ENCODE data around the gene COMMD10. TPM values are rescaled to one million over a fixed set of nuclear protein-coding genes. Genes with fewer than 3 reads are reported as not detected.

COMMD10 gene
- total RNA-seq, 2 experiments from 2014 or later, result 16.7 to 20.8 TPM

DNA sequence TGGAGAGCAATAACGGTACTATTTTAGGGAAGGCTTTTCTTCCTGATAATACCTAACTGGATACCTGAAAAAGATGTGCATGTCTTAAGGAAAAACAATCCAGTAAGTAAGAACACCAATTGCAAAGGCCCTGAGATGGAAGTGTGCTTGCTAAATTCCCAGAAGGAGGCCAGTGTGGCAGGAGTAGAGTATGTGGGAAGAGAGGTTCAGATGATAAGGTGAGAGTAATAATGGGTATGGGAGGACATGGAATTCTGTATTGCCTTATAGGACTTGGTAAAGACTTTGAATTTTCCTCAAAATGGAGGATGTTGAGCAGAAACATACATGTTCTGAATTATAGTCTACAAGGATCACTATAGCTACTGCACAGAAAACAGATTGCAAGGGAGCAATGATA, 89.3 kb downstream of the COMMD10 start:
- H3K9me3 Mint-ChIP-seq, result peaks cover 13% of the 10 kb centered on the region
- intact Hi-C loops (cut with micrococcal nuclease), result no loop called here
- POLR2A ChIA-PET, result no interaction called here

DNA sequence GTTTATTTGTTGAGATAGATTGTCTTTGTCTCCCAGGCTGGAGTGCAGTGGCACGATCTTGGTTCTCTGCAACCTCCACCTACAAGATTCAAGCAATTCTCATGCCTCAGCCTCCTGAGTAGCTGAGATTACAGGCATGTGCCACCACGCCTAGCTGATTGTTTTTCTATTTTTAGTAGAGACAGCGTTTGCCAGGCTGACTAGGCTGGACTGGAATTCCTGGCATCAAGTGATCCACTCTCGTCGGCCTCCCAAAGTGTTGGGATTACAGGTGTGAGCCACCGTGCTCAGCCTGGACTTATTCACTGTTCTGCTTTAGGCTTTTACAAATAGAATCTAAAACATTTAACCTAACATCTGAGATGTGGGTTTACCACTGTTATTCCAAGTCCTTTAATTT, 91.3 kb downstream of the COMMD10 start:
- H3K27ac Mint-ChIP-seq, result no peak overlapping the region
- no peaks in the 10 kb centered on the region for H3K27me3 Mint-ChIP-seq

More for the DNA sequence above, 89.3 kb downstream of the COMMD10 start:
- no peaks in the 10 kb centered on the region for H3K27me3 Mint-ChIP-seq
- TF ChIP-seq, protein P1, sequence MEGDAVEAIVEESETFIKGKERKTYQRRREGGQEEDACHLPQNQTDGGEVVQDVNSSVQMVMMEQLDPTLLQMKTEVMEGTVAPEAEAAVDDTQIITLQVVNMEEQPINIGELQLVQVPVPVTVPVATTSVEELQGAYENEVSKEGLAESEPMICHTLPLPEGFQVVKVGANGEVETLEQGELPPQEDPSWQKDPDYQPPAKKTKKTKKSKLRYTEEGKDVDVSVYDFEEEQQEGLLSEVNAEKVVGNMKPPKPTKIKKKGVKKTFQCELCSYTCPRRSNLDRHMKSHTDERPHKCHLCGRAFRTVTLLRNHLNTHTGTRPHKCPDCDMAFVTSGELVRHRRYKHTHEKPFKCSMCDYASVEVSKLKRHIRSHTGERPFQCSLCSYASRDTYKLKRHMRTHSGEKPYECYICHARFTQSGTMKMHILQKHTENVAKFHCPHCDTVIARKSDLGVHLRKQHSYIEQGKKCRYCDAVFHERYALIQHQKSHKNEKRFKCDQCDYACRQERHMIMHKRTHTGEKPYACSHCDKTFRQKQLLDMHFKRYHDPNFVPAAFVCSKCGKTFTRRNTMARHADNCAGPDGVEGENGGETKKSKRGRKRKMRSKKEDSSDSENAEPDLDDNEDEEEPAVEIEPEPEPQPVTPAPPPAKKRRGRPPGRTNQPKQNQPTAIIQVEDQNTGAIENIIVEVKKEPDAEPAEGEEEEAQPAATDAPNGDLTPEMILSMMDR (IDR thresholded peaks at IDR 0.05), result no peak
- no peak overlapping the region for H3K4me3 Mint-ChIP-seq
- no peak for ATAC-seq
- peaks cover 13% of the 10 kb centered on the region for H3K36me3 Mint-ChIP-seq (ENCODE audit: low read depth)
- CTCF ChIA-PET, result no interaction called here
- no peak overlapping the region for H3K27ac Mint-ChIP-seq
- H3K4me1 Mint-ChIP-seq (ENCODE audit: low read depth), result no peaks in the 10 kb centered on the region
- no peak for DNase-seq

DNA sequence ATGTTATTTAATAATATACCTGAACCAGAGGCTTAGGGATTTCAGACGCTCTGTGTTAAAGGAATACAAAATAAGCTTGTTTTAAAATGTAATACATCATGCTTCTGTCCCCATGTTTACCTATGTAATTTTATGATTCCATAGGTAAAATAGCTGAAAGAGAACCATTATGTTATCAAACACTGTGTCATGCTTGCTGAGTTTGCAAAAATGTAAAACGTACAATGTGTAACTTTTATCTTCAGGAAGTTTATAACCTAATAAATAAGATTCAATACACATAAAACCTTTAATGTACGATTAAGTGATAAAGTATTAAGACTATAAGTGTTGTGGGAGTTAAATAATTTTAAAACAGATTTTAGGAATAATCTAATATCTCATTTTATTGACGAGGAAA, 94.1 kb downstream of the COMMD10 start:
- no peak overlapping the region for H3K27ac Mint-ChIP-seq
- POLR2A ChIA-PET, result no interaction called here
- H3K36me3 Mint-ChIP-seq (ENCODE audit: low read depth), result peaks cover 10% of the 10 kb centered on the region

More for the DNA sequence above, 91.3 kb downstream of the COMMD10 start:
- ATAC-seq (no peak), DNase-seq (no peak)
- intact Hi-C loops (cut with micrococcal nuclease), result no loop called here
- POLR2A ChIA-PET, result no interaction called here
- no peaks in the 10 kb centered on the region for H3K4me1 Mint-ChIP-seq (ENCODE audit: low read depth)
- H3K9me3 Mint-ChIP-seq, result peaks cover 5% of the 10 kb centered on the region
- CTCF ChIA-PET, result no interaction called here
- TF ChIP-seq, protein P1 (IDR thresholded peaks at IDR 0.05), result no peak
- no peak overlapping the region for H3K4me3 Mint-ChIP-seq
- H3K36me3 Mint-ChIP-seq (ENCODE audit: low read depth), result peaks cover 10% of the 10 kb centered on the region

DNA sequence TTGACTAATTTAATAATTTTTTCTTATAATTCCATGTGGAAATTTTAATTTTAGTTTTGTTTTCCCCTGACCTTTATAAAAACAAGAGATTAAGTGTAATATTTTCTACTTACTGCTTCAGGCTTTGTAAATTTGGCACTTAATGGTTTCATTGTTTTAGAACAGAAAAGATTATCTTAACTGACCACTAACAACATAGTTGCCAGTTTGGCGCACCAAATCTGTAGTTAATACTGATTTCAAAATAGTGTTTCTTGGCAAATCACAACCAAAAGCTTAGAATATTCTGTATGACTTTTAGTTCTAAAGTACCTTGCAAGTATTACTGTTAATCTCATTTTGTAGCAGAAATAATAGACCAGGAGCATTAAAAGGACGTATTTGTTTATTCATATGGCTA, 124.3 kb downstream of the COMMD10 start:
- DNase-seq, result no peak
- ATAC-seq, result no peak
- Mint-ChIP-seq H3K27me3 (no peaks in the 10 kb centered on the region), H3K4me1 (ENCODE audit: low read depth) (no peaks in the 10 kb centered on the region), H3K36me3 (ENCODE audit: low read depth) (no peaks in the 10 kb centered on the region), H3K9me3 (no peaks in the 10 kb centered on the region), H3K4me3 (no peak overlapping the region), H3K27ac (no peak overlapping the region)
- TF ChIP-seq, protein P1 (IDR thresholded peaks at IDR 0.05), result no peak
- ChIA-PET POLR2A (no interaction called here), CTCF (no interaction called here)
- intact Hi-C loops (cut with micrococcal nuclease), result no loop called here

More for the DNA sequence above, 94.1 kb downstream of the COMMD10 start:
- no peak for ATAC-seq
- no peak for DNase-seq
- H3K9me3 Mint-ChIP-seq, result peaks cover 4% of the 10 kb centered on the region
- CTCF ChIA-PET, result no interaction called here
- H3K27me3 Mint-ChIP-seq, result no peaks in the 10 kb centered on the region
- H3K4me3 Mint-ChIP-seq, result no peak overlapping the region
- intact Hi-C loops (cut with micrococcal nuclease), result no loop called here
- H3K4me1 Mint-ChIP-seq (ENCODE audit: low read depth), result no peaks in the 10 kb centered on the region
- TF ChIP-seq, protein P1 (IDR thresholded peaks at IDR 0.05), result no peak

DNA sequence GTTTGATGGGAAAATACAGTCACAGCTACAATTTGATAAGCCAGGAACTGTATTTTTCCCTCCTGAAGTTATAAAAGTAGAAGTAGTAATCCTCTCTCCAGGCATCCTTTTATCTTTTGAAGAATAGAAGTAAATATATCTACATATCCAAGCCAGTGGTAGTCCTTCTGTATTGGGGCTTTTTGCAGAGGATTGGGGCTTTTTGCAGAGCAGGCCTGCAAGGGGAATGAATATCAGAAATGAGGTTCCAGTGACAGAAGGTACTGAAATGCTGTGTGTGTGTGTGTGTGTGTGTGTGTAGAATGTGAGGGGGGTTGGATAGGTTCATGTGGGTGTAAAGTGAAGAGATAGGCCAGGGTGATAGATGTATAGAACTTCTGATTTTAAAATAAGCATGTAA, 127.4 kb downstream of the COMMD10 start:
- intact Hi-C loops (cut with micrococcal nuclease), result no loop called here
- TF ChIP-seq, protein P1 (IDR thresholded peaks at IDR 0.05), result no peak
- DNase-seq, result no peak
- Mint-ChIP-seq H3K27me3 (no peaks in the 10 kb centered on the region), H3K36me3 (ENCODE audit: low read depth) (no peaks in the 10 kb centered on the region), H3K4me3 (no peak overlapping the region), H3K4me1 (ENCODE audit: low read depth) (no peaks in the 10 kb centered on the region), H3K27ac (no peak overlapping the region), H3K9me3 (no peaks in the 10 kb centered on the region)
- ChIA-PET CTCF (no interaction called here), POLR2A (no interaction called here)
- no peak for ATAC-seq
